ENCODE data around the gene LMOD3. TPM values are rescaled to one million over a fixed set of nuclear protein-coding genes. Genes with fewer than 3 reads are reported as not detected.

The LMOD3 gene
- total RNA-seq, 1 donor = not detected

- peak within 1 kb of the TSS; percentile 96 for H3K4me3 ChIP-seq (ENCODE audit: low read depth, low read length)
- DNase-seq (ENCODE audit: low read depth) = peak; percentile 95
- TF ChIP-seq CTCF (IDR thresholded peaks at IDR 0.05; ENCODE audit: insufficient read depth, low read length) = no peak
Observed at GRCh38 chr3:69084326-69085167, 37.8 kb downstream of the LMOD3 start, which contains the start of gene ARL6IP5. ARL6IP5 (plus strand) TSS chr3:69084937; CDS start chr3:69085048, 111 bp downstream.

GRCh38 chr3:69082805-69083204 is 39.6 kb downstream of the LMOD3 start:
- peak; percentile 90 for DNase-seq (ENCODE audit: low read depth)
- H3K4me3 ChIP-seq (ENCODE audit: low read depth, low read length) = no peak overlapping the region
- TF ChIP-seq CTCF (IDR thresholded peaks at IDR 0.05; ENCODE audit: insufficient read depth, low read length) = no peak

- no peak overlapping the region for H3K4me3 ChIP-seq (ENCODE audit: low read depth, low read length)
- DNase-seq (ENCODE audit: low read depth) = no peak
- TF ChIP-seq CTCF (IDR thresholded peaks at IDR 0.05; ENCODE audit: insufficient read depth, low read length) = no peak
Observed at GRCh38 chr3:69082361-69082760, 40.0 kb downstream of the LMOD3 start.

- DNase-seq (ENCODE audit: low read depth) = no peak
- no peak for TF ChIP-seq CTCF (IDR thresholded peaks at IDR 0.05; ENCODE audit: insufficient read depth, low read length)
- no peak overlapping the region for H3K4me3 ChIP-seq (ENCODE audit: low read depth, low read length)
Observed at GRCh38 chr3:69081583-69082262, 40.7 kb downstream of the LMOD3 start.

GRCh38 chr3:69080233-69080920 is 42.0 kb downstream of the LMOD3 start, which contains the start of gene UBA3:
UBA3 (minus strand) TSS chr3:69080365; CDS start chr3:69080353, 12 bp downstream.
- no peak for TF ChIP-seq CTCF (IDR thresholded peaks at IDR 0.05; ENCODE audit: insufficient read depth, low read length)
- peak within 1 kb of the TSS; percentile 80 for H3K4me3 ChIP-seq (ENCODE audit: low read depth, low read length)
- DNase-seq (ENCODE audit: low read depth) = peak; percentile 74

- no peak for DNase-seq (ENCODE audit: low read depth)
- TF ChIP-seq CTCF (IDR thresholded peaks at IDR 0.05; ENCODE audit: insufficient read depth, low read length) = no peak
- H3K4me3 ChIP-seq (ENCODE audit: low read depth, low read length) = peak overlapping the region; percentile 80
Observed at GRCh38 chr3:69079269-69080159, 42.9 kb downstream of the LMOD3 start.
